ENCODE measurements around the gene NAA10.

Gene NAA10

DNA sequence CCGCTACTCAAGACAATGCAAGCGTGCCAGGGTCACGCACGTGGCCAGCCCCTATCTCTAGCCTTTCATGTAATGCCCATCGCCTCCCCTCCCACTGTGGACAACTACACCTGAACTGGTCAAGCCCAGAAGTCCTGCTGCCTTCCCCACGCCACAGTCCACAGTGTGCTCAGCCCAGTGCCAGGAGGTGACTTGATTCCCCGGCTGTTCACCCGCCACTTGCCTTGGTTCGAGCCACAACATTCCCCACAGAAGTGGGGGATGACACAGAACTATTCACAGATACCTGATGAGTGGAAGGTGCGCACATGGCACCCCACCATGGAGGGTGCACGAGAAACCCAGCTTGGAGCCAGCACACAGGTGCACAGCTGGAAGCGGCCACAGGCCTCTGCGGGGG is 15.6 kb downstream of the NAA10 start:
- Histone ChIP-seq H3K4me1 (ENCODE audit: control insufficient read depth, insufficient read depth, low read length, poor library complexity, severe bottlenecking) (peaks cover under 1% of the 10 kb centered on the region), H3K4me3 (ENCODE audit: extremely low read depth, insufficient read depth, low read length, poor library complexity, severe bottlenecking) (no peak overlapping the region), H3K27ac (ENCODE audit: low read depth, low read length, severe bottlenecking) (no peak overlapping the region), H3K9me3 (ENCODE audit: control insufficient read depth, low read length) (no peaks in the 10 kb centered on the region), H3K36me3 (ENCODE audit: control insufficient read depth, insufficient read depth, low read length) (no peaks in the 10 kb centered on the region)
- 87 to 100% methylated on average over 4 to 7 of the region's 13 CpGs for WGBS, 2 experiments (ENCODE audit: insufficient coverage in 2 of 2)

DNA sequence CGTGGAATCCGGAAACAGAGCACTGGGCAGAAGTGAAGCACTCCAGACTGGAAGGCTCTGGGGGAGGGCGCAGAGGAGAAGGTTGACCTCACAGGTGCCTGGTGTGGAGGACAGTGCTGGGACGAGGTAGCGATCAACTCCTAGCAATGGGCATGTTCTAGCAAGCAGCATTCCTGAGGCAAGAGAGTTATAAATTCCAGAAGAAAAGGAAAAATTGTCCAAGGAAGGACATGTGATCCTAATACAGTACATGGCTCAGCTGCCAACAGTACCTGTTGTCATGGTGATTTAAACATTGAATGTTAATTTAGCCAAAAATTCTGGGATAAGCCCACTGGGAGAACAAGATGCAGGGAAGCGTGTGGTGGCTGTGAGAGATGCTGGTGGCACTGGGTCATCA is 17.0 kb downstream of the NAA10 start:
- Histone ChIP-seq H3K9me3 (ENCODE audit: control insufficient read depth, low read length) (no peaks in the 10 kb centered on the region), H3K4me3 (ENCODE audit: extremely low read depth, insufficient read depth, low read length, poor library complexity, severe bottlenecking) (no peak overlapping the region), H3K4me1 (ENCODE audit: control insufficient read depth, insufficient read depth, low read length, poor library complexity, severe bottlenecking) (no peaks in the 10 kb centered on the region), H3K36me3 (ENCODE audit: control insufficient read depth, insufficient read depth, low read length) (no peaks in the 10 kb centered on the region), H3K27ac (ENCODE audit: low read depth, low read length, severe bottlenecking) (no peak overlapping the region)
- 90 to 94% methylated on average over 4 to 6 of the region's 6 CpGs for WGBS, 2 experiments (ENCODE audit: insufficient coverage in 2 of 2)

DNA sequence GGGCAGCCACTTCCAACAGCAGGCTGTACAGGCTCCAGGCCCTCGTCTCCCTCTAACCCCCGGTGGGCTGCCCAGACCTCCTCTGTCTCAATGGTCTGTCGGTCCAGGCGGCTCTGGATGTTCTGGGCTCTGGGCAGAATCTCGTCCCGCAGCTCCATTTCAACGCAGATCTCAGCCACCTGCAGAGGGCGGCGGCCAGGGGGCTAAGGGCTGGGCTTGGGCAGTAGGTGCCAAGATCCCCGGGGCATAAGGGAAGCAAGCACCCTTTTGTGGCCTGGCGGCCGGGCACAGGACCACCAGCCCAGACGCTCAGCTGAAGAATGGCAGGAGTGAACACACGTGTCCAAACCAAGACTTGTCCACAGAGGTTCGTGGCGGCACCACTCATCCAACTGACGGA is 21.1 kb downstream of the NAA10 start:
- no peak overlapping the region for H3K4me3 ChIP-seq (ENCODE audit: extremely low read depth, insufficient read depth, low read length, poor library complexity, severe bottlenecking)
- H3K9me3 ChIP-seq (ENCODE audit: control insufficient read depth, low read length), result no peaks in the 10 kb centered on the region
- H3K4me1 ChIP-seq (ENCODE audit: control insufficient read depth, insufficient read depth, low read length, poor library complexity, severe bottlenecking), result no peaks in the 10 kb centered on the region
- WGBS, 2 experiments (ENCODE audit: insufficient coverage in 2 of 2), result 81 to 97% methylated on average over 5 to 13 of the region's 17 CpGs
- no peaks in the 10 kb centered on the region for H3K36me3 ChIP-seq (ENCODE audit: control insufficient read depth, insufficient read depth, low read length)
- H3K27ac ChIP-seq (ENCODE audit: low read depth, low read length, severe bottlenecking), result no peak overlapping the region

DNA sequence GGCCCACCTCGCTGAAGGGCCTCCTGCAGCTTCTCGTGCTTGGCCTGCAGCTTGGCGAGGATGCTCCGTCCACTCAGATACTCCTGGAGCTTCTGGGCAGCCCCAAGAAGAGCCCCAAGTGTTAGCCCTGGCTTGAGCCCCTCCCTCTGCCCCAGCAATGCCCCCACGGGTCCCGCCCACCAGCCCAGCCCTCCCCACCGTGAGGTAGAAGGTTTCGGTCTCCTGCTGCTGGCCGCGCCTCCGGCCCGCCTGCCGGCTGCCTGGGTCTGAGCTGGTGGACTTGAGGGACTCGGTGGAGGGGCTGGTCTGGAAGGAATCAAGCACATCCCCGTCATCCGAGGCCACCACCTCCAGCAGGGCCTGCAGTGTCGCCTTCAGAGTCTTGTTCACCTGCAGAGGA is 21.6 kb downstream of the NAA10 start:
- Histone ChIP-seq H3K4me3 (ENCODE audit: extremely low read depth, insufficient read depth, low read length, poor library complexity, severe bottlenecking) (no peak overlapping the region), H3K4me1 (ENCODE audit: control insufficient read depth, insufficient read depth, low read length, poor library complexity, severe bottlenecking) (no peaks in the 10 kb centered on the region), H3K9me3 (ENCODE audit: control insufficient read depth, low read length) (no peaks in the 10 kb centered on the region), H3K27ac (ENCODE audit: low read depth, low read length, severe bottlenecking) (no peak overlapping the region), H3K36me3 (ENCODE audit: control insufficient read depth, insufficient read depth, low read length) (no peaks in the 10 kb centered on the region)
- 72 to 90% methylated on average over 2 to 6 of the region's 17 CpGs for WGBS, 2 experiments (ENCODE audit: insufficient coverage in 2 of 2)

DNA sequence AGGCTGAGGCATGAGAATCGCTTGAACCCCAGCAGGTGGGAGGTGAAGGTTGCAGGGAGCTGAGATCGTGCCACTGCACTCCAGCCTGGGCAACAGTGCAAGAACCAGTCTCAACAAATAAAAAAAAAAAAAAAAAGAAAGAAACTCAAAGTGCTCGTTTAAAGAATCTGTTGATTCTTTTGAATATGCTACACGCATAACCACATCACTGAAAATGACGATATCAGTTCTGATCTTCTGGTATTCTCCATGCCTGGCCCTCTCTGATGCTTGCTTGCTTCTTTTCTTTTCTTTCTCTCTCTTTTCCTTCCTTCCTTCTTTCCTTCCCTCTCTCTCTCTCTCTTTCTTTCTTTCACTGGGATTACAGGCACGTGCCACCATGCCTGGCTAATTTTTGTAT is 23.0 kb downstream of the NAA10 start:
- H3K4me1 ChIP-seq (ENCODE audit: control insufficient read depth, insufficient read depth, low read length, poor library complexity, severe bottlenecking), result no peaks in the 10 kb centered on the region
- no peak overlapping the region for H3K27ac ChIP-seq (ENCODE audit: low read depth, low read length, severe bottlenecking)
- H3K36me3 ChIP-seq (ENCODE audit: control insufficient read depth, insufficient read depth, low read length), result no peaks in the 10 kb centered on the region
- WGBS, 2 experiments (ENCODE audit: insufficient coverage in 2 of 2), result 100% methylated on average over 3 of the region's 6 CpGs
- no peak overlapping the region for H3K4me3 ChIP-seq (ENCODE audit: extremely low read depth, insufficient read depth, low read length, poor library complexity, severe bottlenecking)
- no peaks in the 10 kb centered on the region for H3K9me3 ChIP-seq (ENCODE audit: control insufficient read depth, low read length)

DNA sequence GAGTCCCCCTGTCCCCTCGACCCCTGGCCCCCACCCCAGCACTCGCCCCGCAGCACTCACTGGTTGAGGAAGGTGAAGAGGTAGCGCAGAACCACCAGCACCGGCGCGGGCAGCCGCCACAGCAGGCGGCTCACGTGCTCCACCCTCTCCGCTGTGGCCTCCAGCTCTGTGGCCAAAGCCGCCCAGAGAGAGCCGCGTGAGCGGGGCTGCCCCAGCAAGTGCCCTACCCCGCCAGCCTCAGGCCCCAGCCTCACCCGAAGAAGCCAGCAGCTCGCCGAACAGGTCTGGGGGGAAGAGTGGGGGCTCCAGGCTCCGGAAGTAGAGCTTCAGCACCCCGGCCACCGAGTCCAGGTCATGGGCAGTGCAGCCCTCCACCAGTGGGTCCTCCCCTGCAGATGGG is 24.4 kb downstream of the NAA10 start:
- no peaks in the 10 kb centered on the region for H3K4me1 ChIP-seq (ENCODE audit: control insufficient read depth, insufficient read depth, low read length, poor library complexity, severe bottlenecking)
- no peak overlapping the region for H3K27ac ChIP-seq (ENCODE audit: low read depth, low read length, severe bottlenecking)
- H3K4me3 ChIP-seq (ENCODE audit: extremely low read depth, insufficient read depth, low read length, poor library complexity, severe bottlenecking), result no peak overlapping the region
- H3K9me3 ChIP-seq (ENCODE audit: control insufficient read depth, low read length), result no peaks in the 10 kb centered on the region
- H3K36me3 ChIP-seq (ENCODE audit: control insufficient read depth, insufficient read depth, low read length), result no peaks in the 10 kb centered on the region
- 89 to 98% methylated on average over 9 to 19 of the region's 22 CpGs for WGBS, 2 experiments (ENCODE audit: insufficient coverage in 2 of 2)

DNA sequence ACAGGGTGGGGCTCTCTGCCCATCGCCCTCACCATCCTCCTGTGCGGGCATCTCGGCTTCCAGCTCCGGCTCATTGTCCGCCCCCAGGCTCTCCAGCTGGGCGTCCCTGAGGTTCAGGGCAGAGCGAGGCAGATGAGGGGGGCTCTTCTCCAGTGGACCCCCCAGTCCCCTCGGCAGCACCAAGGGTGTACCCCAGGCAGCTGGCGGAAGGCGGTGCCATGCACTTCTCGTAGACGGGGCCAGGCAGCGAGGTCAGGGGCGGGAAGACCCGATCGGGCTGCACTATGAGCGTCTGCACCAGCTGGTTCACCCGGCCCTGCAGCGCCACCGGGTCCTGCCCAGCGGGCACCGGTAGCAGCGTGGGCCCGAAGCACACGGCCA is 24.9 kb downstream of the NAA10 start:
- no peak overlapping the region for H3K27ac ChIP-seq (ENCODE audit: low read depth, low read length, severe bottlenecking)
- H3K4me3 ChIP-seq (ENCODE audit: extremely low read depth, insufficient read depth, low read length, poor library complexity, severe bottlenecking), result no peak overlapping the region
- H3K9me3 ChIP-seq (ENCODE audit: control insufficient read depth, low read length), result no peaks in the 10 kb centered on the region
- 93 to 97% methylated on average over 8 to 22 of the region's 25 CpGs for WGBS, 2 experiments (ENCODE audit: insufficient coverage in 2 of 2)
- H3K4me1 ChIP-seq (ENCODE audit: control insufficient read depth, insufficient read depth, low read length, poor library complexity, severe bottlenecking), result no peaks in the 10 kb centered on the region
- no peaks in the 10 kb centered on the region for H3K36me3 ChIP-seq (ENCODE audit: control insufficient read depth, insufficient read depth, low read length)

DNA sequence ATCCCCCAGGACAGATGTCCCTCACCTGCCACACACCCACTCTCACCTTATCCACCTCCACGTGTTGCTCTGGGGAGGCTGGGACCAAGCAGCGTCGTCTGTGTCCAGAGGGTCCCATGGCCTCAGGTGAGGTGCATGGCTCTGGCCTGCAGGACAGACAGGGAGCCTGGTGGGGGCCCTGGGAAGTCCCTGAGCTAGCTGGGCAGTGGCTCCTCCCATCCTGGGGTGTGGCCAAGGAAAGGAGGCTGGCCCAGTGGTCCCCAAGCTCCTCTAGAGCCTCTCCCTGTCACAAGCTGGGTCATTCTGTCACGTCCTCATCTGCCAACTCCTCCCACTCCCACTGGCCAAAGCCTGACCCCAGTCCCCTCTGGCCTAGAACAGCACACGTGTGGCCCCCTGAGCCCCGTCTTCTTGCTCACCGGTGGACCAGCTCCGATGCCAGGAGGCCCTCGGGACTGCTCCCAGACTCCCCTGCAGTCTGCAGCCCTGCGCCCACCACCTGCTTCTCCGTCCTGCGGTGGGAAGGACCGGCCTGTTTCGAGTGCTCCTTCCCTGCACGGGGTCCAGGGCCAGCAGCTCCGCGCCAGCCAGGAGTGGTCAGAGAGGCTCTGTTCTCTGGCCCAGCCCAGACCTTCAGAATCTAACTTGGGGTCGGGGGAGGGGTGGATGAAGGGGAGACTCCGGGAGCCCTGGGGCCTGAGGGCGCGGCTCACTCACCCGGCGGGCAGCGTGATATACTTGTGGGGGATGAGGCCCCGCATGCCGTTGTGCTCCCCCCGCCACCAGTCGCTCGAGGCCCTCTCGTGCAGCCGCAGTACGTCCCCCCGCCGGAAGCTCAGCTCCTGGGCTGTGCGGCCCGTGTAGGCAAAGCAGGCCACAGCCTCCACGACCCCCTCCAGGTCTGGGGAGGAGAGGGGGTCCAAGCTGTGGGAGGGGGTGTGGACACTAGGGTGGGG is 25.5 kb downstream of the NAA10 start:
- Histone ChIP-seq H3K27ac (ENCODE audit: low read depth, low read length, severe bottlenecking) (no peak overlapping the region), H3K9me3 (ENCODE audit: control insufficient read depth, low read length) (no peaks in the 10 kb centered on the region), H3K4me1 (ENCODE audit: control insufficient read depth, insufficient read depth, low read length, poor library complexity, severe bottlenecking) (peaks cover 1% of the 10 kb centered on the region), H3K4me3 (ENCODE audit: extremely low read depth, insufficient read depth, low read length, poor library complexity, severe bottlenecking) (no peak overlapping the region), H3K36me3 (ENCODE audit: control insufficient read depth, insufficient read depth, low read length) (no peaks in the 10 kb centered on the region)
- 84 to 89% methylated on average over 10 to 20 of the region's 37 CpGs for WGBS, 2 experiments (ENCODE audit: insufficient coverage in 2 of 2)

DNA sequence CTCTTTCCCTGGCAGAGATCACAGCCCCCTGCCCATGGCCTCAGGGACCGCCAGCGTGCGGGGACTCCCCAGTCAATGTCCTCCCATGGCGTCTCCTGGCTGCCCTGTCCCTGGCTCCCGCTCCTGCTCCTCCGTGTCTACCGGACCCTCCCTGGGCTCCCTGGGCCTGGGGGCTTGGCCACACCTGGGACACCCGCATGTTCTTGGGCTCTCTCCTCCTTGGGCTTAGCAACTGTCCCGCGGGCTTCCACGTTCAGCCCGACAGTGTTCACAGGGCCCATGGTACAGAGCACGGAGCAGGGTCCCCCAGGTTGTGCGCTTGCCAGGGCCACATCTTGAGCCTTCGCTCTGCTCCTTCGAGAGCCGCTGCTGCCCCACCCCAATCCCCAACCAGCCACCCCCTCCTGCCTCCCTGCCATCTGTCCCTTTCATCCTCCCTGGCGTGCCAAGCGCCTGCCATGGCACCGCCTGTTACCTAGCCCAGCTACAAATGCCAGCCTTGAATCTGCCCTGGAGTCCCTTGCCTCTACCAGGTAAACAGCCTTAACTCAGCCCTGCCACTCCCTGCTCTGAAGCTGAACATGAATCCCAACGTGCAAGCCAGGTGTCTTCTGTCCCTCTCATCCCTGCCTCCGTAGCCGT is 26.5 kb downstream of the NAA10 start:
- Histone ChIP-seq H3K9me3 (ENCODE audit: control insufficient read depth, low read length) (no peaks in the 10 kb centered on the region), H3K4me1 (ENCODE audit: control insufficient read depth, insufficient read depth, low read length, poor library complexity, severe bottlenecking) (peaks cover 7% of the 10 kb centered on the region), H3K27ac (ENCODE audit: low read depth, low read length, severe bottlenecking) (no peak overlapping the region), H3K4me3 (ENCODE audit: extremely low read depth, insufficient read depth, low read length, poor library complexity, severe bottlenecking) (no peak overlapping the region), H3K36me3 (ENCODE audit: control insufficient read depth, insufficient read depth, low read length) (no peaks in the 10 kb centered on the region)
- WGBS, 2 experiments (ENCODE audit: insufficient coverage in 2 of 2), result 87 to 93% methylated on average over 3 to 18 of the region's 23 CpGs

DNA sequence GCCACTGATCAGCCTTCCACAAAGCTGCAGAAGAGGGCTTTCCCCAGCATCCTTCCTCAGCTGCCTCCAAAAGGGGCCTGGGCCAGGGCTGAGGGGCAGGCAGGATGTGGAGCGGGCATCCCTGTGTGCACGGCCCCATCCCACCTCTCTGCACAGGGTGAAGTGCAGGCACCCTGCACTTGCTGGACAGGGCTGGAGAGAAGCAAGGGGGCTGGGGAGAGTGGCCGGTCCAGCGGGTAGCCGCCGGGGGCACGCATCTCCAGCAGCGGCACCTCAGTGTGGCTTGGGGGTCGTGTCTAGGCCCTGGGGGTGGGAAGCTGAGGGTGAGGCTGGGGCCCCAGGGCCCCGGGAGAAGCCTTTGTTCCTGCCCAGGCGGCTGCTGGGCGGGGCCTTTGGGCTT is 27.4 kb downstream of the NAA10 start:
- Histone ChIP-seq H3K9me3 (ENCODE audit: control insufficient read depth, low read length) (no peaks in the 10 kb centered on the region), H3K4me3 (ENCODE audit: extremely low read depth, insufficient read depth, low read length, poor library complexity, severe bottlenecking) (no peak overlapping the region), H3K4me1 (ENCODE audit: control insufficient read depth, insufficient read depth, low read length, poor library complexity, severe bottlenecking) (peaks cover 9% of the 10 kb centered on the region), H3K27ac (ENCODE audit: low read depth, low read length, severe bottlenecking) (no peak overlapping the region), H3K36me3 (ENCODE audit: control insufficient read depth, insufficient read depth, low read length) (no peaks in the 10 kb centered on the region)
- no CpG with 5 or more reads among the region's 12 CpGs for WGBS, 2 experiments (ENCODE audit: insufficient coverage in 2 of 2)
